Lower lobe of right lung (tissue), 2 donors: ENCODE results near the gene HTRA3. TPM values are rescaled to one million over a fixed set of nuclear protein-coding genes. Genes with fewer than 3 reads are reported as not detected.
"Not testable (repeated sequence)": the region's sequence is repeated elsewhere in the genome, so short reads cannot be mapped to it uniquely, and the experiment has no call there.

Source experiments
- ATAC-seq, 2 donors: fragments of 200-7000 bp; cut with Tn5 transposase; one replicate each; pipeline ENCODE4 v1.9.1; 2020 to 2022; ENCODE audit warnings: mild to moderate bottlenecking in 2 of 2, moderate library complexity in 2 of 2
- DNase-seq: peaks from one replicate; pipeline ENCODE4 v3.0.0-alpha.2; 2020
- H3K27ac ChIP-seq: fragments of 200-600 bp; one replicate; pipeline ENCODE4 v1.8.0; 2022
- H3K27me3 ChIP-seq: fragments of 200-600 bp; one replicate; pipeline ENCODE4 v1.8.0; 2022; ENCODE audit warnings: low read depth
- H3K36me3 ChIP-seq: fragments of 200-600 bp; one replicate; pipeline ENCODE4 v1.8.0; 2022; ENCODE audit warnings: mild to moderate bottlenecking
- H3K4me1 ChIP-seq: fragments of 200-600 bp; one replicate; pipeline ENCODE4 v1.8.0; 2022
- H3K4me3 ChIP-seq: fragments of 200-600 bp; one replicate; pipeline ENCODE4 v1.8.0; 2022; ENCODE audit warnings: mild to moderate bottlenecking
- H3K9me3 ChIP-seq: fragments of 200-600 bp; one replicate; pipeline ENCODE4 v1.8.0; 2022
- CTCF ChIP-seq: fragments of 200-600 bp; IDR thresholded peaks from one replicate; pipeline ENCODE4 v1.8.0; 2022; ENCODE audit warnings: antibody characterized with exemption, mild to moderate bottlenecking
- intact Hi-C: fragments of 100-400 bp; cut with DNase I; formaldehyde crosslinking; loops from one replicate; pipeline ENCODE4 v1.11.0; 2022
- total RNA-seq: library from RNA; stranded (reverse); fragmentation: NEBNext Ultra II Directional; extraction: Animal tissue kit (Norgen Biotek cat#: 25700); gene quantifications from one replicate; pipeline ENCODE4 v1.2.1, GENCODE V29; 2021
- donor health status: DM: no; HTN: yes; CAD: no; lungs with severe emphysema.

Gene HTRA3
- total RNA-seq, 1 donor from 2014 or later: 15.5 TPM

GRCh38 chr4:8338351-8338961 is 68.9 kb downstream of the HTRA3 start:
- intact Hi-C loops: no loop called here
- no peak for TF ChIP-seq CTCF
- no peaks in the 10 kb centered on the region for H3K27me3 ChIP-seq
- no peak for ATAC-seq
- H3K36me3 ChIP-seq: no peaks in the 10 kb centered on the region
- DNase-seq: no peak
- H3K27ac ChIP-seq: no peak overlapping the region
- no peak overlapping the region for H3K4me3 ChIP-seq
- no peaks in the 10 kb centered on the region for H3K9me3 ChIP-seq
- peaks cover 4% of the 10 kb centered on the region for H3K4me1 ChIP-seq

DNA sequence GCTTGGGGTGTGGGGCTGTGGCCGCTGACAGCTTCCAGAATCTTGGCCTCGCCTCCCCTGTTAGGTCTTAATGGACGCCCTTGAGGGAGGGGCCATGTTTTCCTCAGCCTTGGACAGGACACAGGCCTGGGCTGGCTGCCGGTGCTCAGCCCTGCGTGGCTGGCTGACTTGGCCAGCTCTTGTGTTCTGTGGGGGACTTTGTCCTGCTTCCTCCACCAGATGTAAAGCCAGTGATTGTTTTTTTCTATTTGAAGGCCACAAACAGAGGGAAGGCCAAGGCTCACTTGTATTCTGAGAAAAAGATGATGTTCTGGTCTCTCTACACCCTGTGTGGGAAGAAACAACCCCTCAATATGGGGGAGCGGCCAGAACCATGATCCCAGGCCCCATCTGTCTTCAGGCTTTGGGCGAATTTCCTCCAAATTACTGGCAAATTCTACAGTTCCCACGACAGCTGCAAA is 71.3 kb downstream of the HTRA3 start:
- DNase-seq (no peak), ATAC-seq (peak; percentile 59 to 85)
- H3K9me3 ChIP-seq: no peaks in the 10 kb centered on the region
- H3K27me3 ChIP-seq: no peaks in the 10 kb centered on the region
- H3K36me3 ChIP-seq: no peaks in the 10 kb centered on the region
- H3K4me3 ChIP-seq: no peak overlapping the region
- peaks cover 8% of the 10 kb centered on the region for H3K4me1 ChIP-seq
- no peak for TF ChIP-seq CTCF
- peak overlapping the region; percentile 44 for H3K27ac ChIP-seq
- intact Hi-C loops: no loop called here

DNA sequence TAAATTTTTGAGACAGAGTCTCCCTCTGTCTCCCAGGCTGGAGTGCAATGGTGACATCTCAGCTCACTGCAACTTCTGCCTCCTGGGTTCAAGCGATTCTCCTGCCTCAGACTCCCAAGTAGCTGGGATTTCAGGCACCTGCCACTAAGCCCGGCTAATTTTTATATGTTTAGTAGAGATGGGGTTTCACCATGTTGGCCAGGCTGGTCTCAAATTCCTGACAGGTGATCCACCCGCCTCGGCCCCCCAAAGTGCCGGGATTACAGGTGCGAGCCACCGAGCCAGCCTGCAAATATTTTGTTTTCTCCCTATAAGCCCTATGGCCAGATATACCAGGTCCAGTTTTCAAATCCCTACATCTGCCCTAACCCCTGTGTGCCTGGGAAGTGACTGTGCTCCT is 71.7 kb downstream of the HTRA3 start:
- ATAC-seq, DNase-seq, H3K27me3 ChIP-seq, H3K36me3 ChIP-seq, intact Hi-C loops, H3K4me3 ChIP-seq, H3K4me1 ChIP-seq, H3K9me3 ChIP-seq: not testable (repeated sequence)
- peak overlapping the region; percentile 16 for H3K27ac ChIP-seq

DNA sequence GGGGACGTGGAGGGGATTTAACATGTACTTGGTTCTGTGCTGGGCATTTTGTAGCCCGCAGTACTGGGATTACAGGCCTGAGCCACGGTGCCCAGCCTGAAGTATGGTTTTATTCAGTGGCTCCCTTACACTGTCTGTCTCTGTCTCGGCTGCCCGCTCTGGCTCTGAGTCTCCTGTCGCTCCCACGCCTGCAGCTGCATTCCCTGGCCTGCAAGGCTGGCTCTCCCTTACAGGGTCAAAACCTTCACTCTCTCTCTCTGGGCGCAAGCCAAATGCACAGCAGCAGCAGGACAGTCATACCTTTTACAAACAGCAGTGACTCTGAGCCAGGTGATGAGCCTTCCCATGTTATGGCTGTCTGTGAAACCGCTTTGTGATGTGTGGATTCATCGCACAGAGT is 72.1 kb downstream of the HTRA3 start:
- Histone ChIP-seq H3K4me3 (no peak overlapping the region), H3K4me1 (peaks cover 8% of the 10 kb centered on the region), H3K36me3 (no peaks in the 10 kb centered on the region), H3K9me3 (no peaks in the 10 kb centered on the region), H3K27me3 (no peaks in the 10 kb centered on the region), H3K27ac (peak overlapping the region; percentile 16)
- DNase-seq (no peak), ATAC-seq (peak in 1 of 2 donors; percentile 10)
- intact Hi-C loops: no loop called here
- no peak for TF ChIP-seq CTCF

DNA sequence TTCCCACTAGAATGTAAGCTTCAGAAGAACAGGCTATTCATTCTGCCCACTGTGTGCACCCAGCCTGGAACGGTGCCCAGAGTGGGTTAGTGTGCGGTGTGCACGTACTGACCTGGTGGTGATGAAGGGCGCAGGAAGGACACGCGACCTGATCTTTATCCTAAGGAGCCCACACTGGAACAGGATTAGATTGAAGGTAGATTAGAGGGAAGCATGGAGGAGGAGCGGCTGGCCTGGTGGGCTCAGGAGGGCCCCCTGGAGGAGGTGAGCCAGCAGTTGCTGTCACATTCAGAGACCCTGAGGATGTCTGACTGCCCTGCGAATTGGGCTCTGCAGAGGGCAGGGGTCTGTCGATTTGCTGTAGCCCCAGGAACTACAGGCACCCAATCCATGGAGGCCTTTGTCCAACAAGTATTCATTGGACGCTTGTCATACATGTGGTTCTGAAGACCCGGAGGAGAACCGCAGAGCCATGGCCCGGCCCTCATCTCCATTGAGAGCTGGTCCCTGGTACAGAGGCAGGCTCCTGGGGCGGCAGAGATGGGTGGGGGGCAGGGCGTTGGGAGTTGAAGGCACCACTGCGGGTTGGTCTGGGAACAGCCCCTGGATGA is 73.2 kb downstream of the HTRA3 start:
- Histone ChIP-seq H3K9me3 (no peaks in the 10 kb centered on the region), H3K4me3 (no peak overlapping the region), H3K4me1 (peaks cover 8% of the 10 kb centered on the region), H3K27me3 (no peaks in the 10 kb centered on the region), H3K27ac (no peak overlapping the region), H3K36me3 (no peaks in the 10 kb centered on the region)
- no peak for DNase-seq
- no peak for TF ChIP-seq CTCF
- ATAC-seq: no peak
- intact Hi-C loops: no loop called here

GRCh38 chr4:8343262-8343966 is 73.9 kb downstream of the HTRA3 start:
- ATAC-seq (peak in 1 of 2 donors; percentile 4), DNase-seq (no peak)
- Histone ChIP-seq H3K9me3 (no peaks in the 10 kb centered on the region), H3K36me3 (no peaks in the 10 kb centered on the region), H3K27ac (no peak overlapping the region), H3K27me3 (no peaks in the 10 kb centered on the region), H3K4me3 (no peak overlapping the region), H3K4me1 (peaks cover 7% of the 10 kb centered on the region)
- TF ChIP-seq CTCF: no peak
- intact Hi-C loops: no loop called here
